ENCODE measurements around the gene ATG16L2.

GRCh38 chr11:72875736-72876135 is 61.5 kb downstream of the ATG16L2 start:
- TF ChIP-seq CTCF (IDR thresholded peaks at IDR 0.05) (no peak), POLR2A (IDR thresholded peaks at IDR 0.05) (no peak)
